Left lung (tissue), 10 donors: ENCODE results near the gene ENTPD8. TPM values are rescaled to one million over a fixed set of nuclear protein-coding genes. Genes with fewer than 3 reads are reported as not detected.

Source experiments
- ATAC-seq: fragments of 200-7000 bp; cut with Tn5 transposase; one replicate; pipeline ENCODE4 v1.9.1; 2020; ENCODE audit warnings: moderate library complexity
- DNase-seq, 4 donors: peaks; one replicate each; pipeline ENCODE4 v3.0.0-alpha.2; 2013 to 2020
- H3K27ac ChIP-seq, 2 donors: fragments of 200-600 bp; sonication (generic) in 1 of 2; one replicate each; pipeline versions ENCODE4 v1.5.0 to v1.8.0; 2020 to 2021
- H3K27me3 ChIP-seq, 2 donors: fragments of 200-600 bp; sonication (generic) in 1 of 2; one replicate each; pipeline versions ENCODE4 v1.5.0 to v1.8.0; 2020 to 2021
- H3K36me3 ChIP-seq, 2 donors: fragments of 200-600 bp; sonication (generic) in 1 of 2; one replicate each; pipeline versions ENCODE4 v1.5.0 to v1.8.0; 2020 to 2021
- H3K4me1 ChIP-seq, 2 donors: fragments of 200-600 bp; one replicate each; pipeline ENCODE4 v1.8.0; 2021
- H3K4me3 ChIP-seq, 2 donors: fragments of 200-600 bp; sonication (generic) in 1 of 2; one replicate each; pipeline versions ENCODE4 v1.5.0 to v1.8.0; 2020 to 2021; ENCODE audit warnings: mild to moderate bottlenecking in 1 of 2
- H3K9me3 ChIP-seq, 2 donors: fragments of 200-600 bp; sonication (generic) in 1 of 2; one replicate each; pipeline versions ENCODE4 v1.5.0 to v1.8.0; 2020 to 2021
- intact Hi-C, 2 donors: fragments of 100-400 bp; cut with DNase I; formaldehyde crosslinking; loops; one replicate each; pipeline versions ENCODE4 v1.11.2 to v1.14.2; 2022
- polyA plus RNA-seq, 6 donors: library from polyadenylated mRNA; unstranded; fragments of 120-200 nt; gene quantifications; one replicate each; pipeline ENCODE4 v1.2.1, GENCODE V29; 2013; ENCODE audit not compliant: insufficient read length in 6 of 6
- total RNA-seq, 2 donors: library from RNA; stranded (reverse); fragmentation: NEBNext Ultra II Directional; extraction: Animal tissue kit (Norgen Biotek cat#: 25700); gene quantifications; one replicate each; pipeline ENCODE4 v1.2.1, GENCODE V29; 2021
- TF ChIP-seq, protein P1 (sequence below), 2 donors: fragments of 200-600 bp; sonication (generic) in 1 of 2; IDR thresholded peaks; one replicate each; pipeline versions ENCODE4 v1.5.0 to v1.8.0; 2021; ENCODE audit warnings: antibody characterized with exemption in 2 of 2
- donor health status: DM: no; HTN: yes; CAD: no.
- donor health status: DM: no; HTN: no; CAD: no.

ENTPD8 gene
- total and polyA plus RNA-seq, 8 donors, result 0.15 to 0.68 (median 0.40) TPM; not detected in 1

DNA sequence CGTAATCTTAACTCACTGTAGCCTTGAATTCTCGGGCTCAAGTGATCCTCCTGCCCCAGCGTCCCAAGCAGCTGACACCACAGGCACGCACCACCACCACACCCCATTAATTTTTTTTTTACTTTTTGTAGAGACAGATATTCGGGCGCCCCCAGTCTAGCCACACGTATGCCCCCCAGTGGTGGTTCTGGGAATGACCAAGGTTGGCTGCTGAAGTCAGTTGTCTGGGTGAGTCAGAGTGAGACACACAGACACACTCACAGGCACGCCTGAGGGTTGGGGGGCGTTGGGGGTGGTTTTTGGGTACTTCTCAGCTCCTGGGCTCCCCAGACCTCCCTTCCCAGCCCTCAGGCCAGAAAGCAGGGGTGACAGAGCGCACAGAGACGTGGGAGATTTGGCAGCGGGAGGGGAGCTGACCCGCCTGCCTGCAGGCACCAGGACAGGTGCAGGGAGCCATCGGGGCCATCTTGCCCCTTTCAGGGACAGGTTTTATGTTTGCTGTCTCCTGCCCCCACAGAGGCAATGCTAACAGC, 4.2 kb upstream of the ENTPD8 start:
- Histone ChIP-seq H3K9me3 (no peaks in the 10 kb centered on the region), H3K36me3 (peaks cover 0 to 14% of the 10 kb centered on the region in 2 donors), H3K4me3 (no peak overlapping the region), H3K27me3 (peaks cover 4 to 32% of the 10 kb centered on the region in 2 donors), H3K27ac (no peak overlapping the region), H3K4me1 (peaks cover 5 to 15% of the 10 kb centered on the region in 2 donors)
- intact Hi-C loops, result no loop called here
- peak; percentile 90 for ATAC-seq
- peak in 3 of 4 donors; percentile 63 to 84 (median 84) for DNase-seq
- TF ChIP-seq, protein P1, sequence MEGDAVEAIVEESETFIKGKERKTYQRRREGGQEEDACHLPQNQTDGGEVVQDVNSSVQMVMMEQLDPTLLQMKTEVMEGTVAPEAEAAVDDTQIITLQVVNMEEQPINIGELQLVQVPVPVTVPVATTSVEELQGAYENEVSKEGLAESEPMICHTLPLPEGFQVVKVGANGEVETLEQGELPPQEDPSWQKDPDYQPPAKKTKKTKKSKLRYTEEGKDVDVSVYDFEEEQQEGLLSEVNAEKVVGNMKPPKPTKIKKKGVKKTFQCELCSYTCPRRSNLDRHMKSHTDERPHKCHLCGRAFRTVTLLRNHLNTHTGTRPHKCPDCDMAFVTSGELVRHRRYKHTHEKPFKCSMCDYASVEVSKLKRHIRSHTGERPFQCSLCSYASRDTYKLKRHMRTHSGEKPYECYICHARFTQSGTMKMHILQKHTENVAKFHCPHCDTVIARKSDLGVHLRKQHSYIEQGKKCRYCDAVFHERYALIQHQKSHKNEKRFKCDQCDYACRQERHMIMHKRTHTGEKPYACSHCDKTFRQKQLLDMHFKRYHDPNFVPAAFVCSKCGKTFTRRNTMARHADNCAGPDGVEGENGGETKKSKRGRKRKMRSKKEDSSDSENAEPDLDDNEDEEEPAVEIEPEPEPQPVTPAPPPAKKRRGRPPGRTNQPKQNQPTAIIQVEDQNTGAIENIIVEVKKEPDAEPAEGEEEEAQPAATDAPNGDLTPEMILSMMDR (IDR thresholded peaks at IDR 0.05), result peak; percentile 61 to 83

DNA sequence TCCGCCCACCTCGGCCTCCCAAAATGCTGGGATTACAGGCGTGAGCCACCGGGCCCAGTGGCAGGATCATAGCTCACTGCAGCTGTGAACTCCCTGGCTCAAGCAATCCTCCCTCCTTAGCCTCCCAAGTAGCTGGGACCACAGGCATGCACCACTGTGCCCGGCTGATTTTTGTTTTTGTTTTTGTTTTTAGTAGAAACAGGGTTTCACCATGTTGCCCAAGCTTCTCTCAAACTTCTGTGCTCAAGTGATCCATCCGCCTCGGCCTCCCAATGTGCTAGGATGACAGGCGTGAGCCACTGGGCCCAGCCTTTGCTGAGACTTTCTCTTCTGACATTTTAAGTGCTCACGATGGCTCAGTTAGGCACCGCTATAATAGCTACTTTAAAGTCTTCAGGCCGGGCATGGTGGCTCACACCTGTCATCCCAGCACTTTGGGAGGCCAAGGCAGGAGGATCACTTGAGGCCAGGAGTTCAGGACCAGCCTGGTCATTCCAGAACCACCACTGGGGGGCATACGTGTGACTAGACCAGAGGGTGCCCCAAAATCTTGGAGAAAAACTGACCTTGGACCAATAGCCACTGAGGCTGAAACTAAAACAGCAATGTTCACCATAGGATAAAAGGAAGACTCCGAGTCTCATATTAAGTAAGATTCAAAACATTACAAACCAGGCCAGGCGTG, 3.1 kb upstream of the ENTPD8 start:
- TF ChIP-seq, protein P1 (IDR thresholded peaks at IDR 0.05), result no peak
- Histone ChIP-seq H3K9me3 (no peaks in the 10 kb centered on the region), H3K27ac (no peak overlapping the region), H3K27me3 (peaks cover 4 to 35% of the 10 kb centered on the region in 2 donors), H3K4me1 (peaks cover 5 to 15% of the 10 kb centered on the region in 2 donors), H3K4me3 (no peak overlapping the region), H3K36me3 (peaks cover 0 to 6% of the 10 kb centered on the region in 2 donors)
- intact Hi-C loops, result no loop called here
- peak in 1 of 4 donors; percentile 49 for DNase-seq
- no peak for ATAC-seq

DNA sequence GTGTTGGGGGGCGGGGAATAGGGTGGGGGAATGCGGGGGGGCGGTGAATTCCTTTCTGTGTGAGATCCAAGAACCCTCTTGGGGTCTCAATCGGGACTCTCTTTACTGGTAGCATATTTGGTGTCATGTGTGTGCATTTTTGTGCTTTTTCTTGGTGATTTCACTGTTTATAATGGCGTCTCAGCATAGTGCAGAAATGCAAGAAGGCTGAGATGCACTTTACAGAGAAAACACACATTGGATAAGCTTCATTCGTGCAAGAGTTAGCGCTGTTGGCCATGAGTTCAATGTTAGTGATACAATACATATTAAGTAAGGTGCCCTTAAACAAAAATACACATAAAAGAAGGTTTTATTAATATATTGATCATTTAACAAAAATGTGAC, 771 bp upstream of the ENTPD8 start:
- H3K4me3 ChIP-seq, result no peak overlapping the region
- intact Hi-C loops, result no loop called here
- H3K27me3 ChIP-seq, result peaks cover 4 to 44% of the 10 kb centered on the region in 2 donors

DNA sequence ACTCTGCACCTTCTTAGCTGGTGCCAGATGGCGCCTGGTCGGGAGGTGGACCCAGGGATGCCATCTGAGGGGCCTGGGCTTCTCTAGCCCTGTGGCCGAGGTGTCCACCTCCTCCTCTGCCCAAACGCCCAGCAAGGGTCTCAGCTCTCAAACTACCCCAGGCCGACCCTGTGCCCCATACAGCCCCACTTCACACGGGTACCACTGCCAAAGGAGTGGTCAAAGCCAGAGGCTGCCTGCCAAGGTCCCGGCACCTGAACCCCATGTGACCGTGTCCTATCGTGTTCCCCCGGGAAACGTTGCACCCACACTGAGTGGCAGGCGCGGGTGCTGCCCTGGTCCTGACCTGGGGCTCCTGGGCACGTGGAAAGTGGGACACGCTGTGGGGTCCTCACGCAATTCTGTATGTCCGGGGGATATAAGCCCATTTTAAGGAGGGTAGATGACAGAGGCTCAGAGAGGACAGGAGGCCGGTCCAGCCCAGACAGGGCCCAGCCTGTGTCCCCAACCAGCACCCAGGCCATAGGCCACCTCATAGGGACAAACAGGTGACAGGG, 1.9 kb downstream of the ENTPD8 start:
- peak in 1 of 4 donors; percentile 52 for DNase-seq
- H3K9me3 ChIP-seq, result no peaks in the 10 kb centered on the region
- intact Hi-C loops, result no loop called here
- TF ChIP-seq, protein P1 (IDR thresholded peaks at IDR 0.05), result no peak
- H3K4me3 ChIP-seq, result no peak overlapping the region
- peaks cover 5 to 10% of the 10 kb centered on the region in 2 donors for H3K4me1 ChIP-seq
- no peaks in the 10 kb centered on the region for H3K36me3 ChIP-seq
- peaks cover 4 to 44% of the 10 kb centered on the region in 2 donors for H3K27me3 ChIP-seq
- ATAC-seq, result no peak
- no peak overlapping the region for H3K27ac ChIP-seq

More for the DNA sequence above, 771 bp upstream of the ENTPD8 start:
- H3K4me1 ChIP-seq, result peaks cover 5 to 15% of the 10 kb centered on the region in 2 donors
- no peaks in the 10 kb centered on the region for H3K36me3 ChIP-seq
- H3K9me3 ChIP-seq, result no peaks in the 10 kb centered on the region
- H3K27ac ChIP-seq, result no peak overlapping the region
- no peak for DNase-seq
- TF ChIP-seq, protein P1 (IDR thresholded peaks at IDR 0.05), result no peak
- ATAC-seq, result no peak

DNA sequence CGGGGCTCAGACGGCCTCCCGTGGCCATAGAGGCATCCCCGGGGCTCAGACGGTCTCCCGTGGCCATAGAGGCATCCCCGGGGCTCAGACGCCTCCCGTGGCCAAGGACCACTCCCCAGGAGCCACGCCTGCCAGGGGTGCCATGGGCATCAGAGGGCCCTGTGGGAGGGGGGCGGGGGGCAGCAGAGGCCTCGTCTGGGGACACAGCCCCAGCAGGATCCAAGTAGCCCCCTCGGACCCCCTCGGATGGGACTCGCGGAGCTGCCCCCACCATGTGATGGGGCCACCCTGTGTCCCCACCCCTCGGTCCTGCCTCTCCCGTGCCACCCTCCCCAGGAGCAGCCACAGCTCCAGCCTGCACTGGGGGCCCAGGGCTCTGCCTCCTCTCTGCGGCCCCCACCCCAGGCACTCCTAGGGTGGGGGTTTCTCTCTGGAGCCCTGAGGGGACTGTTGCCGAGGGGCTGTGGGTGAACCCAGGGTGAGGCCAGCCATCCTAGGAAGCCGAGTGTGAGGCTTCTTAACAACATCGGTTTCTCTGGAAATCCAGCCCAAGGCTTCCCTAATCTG, 2.5 kb downstream of the ENTPD8 start:
- H3K4me3 ChIP-seq, result no peak overlapping the region
- peaks cover 5 to 10% of the 10 kb centered on the region in 2 donors for H3K4me1 ChIP-seq
- no peaks in the 10 kb centered on the region for H3K36me3 ChIP-seq
- H3K9me3 ChIP-seq, result no peaks in the 10 kb centered on the region
- peaks cover 4 to 39% of the 10 kb centered on the region in 2 donors for H3K27me3 ChIP-seq
- H3K27ac ChIP-seq, result no peak overlapping the region
- ATAC-seq (no peak), DNase-seq (peak in 1 of 4 donors; percentile 50)
- intact Hi-C loops, result no loop called here
- TF ChIP-seq, protein P1 (IDR thresholded peaks at IDR 0.05), result no peak
